HepG2 (cell line): Measurements from ENCODE around the gene TTPAL. TPM values are rescaled to one million over a fixed set of nuclear protein-coding genes. Genes with fewer than 3 reads are reported as not detected.

Experiments used
- BRF2 ChIP-seq: sonication (generic); formaldehyde crosslinking; IDR thresholded peaks from 2 replicates; pipeline ENCODE4 v1.8.1; 2022; ENCODE audit warnings: mild to moderate bottlenecking, missing genetic modification reagents
- CENPT ChIP-seq: sonication (generic); formaldehyde crosslinking; IDR thresholded peaks from 2 replicates; pipeline ENCODE4 v1.8.0; 2022; ENCODE audit warnings: low read depth, mild to moderate bottlenecking, moderate library complexity, missing genetic modification reagents
- HNF1A ChIP-seq, 2 experiments: sonication (generic) in 1 of 2; formaldehyde crosslinking in 1 of 2; IDR thresholded peaks; 2 replicates each; pipeline versions ENCODE4 v1.4.0 to v1.6.1; 2016 to 2020; ENCODE audit warnings: borderline replicate concordance in 1 of 2, low read depth in 1 of 2, mild to moderate bottlenecking in 1 of 2, missing genetic modification reagents in 1 of 2
- HOXA3 ChIP-seq: sonication (generic); formaldehyde crosslinking; IDR thresholded peaks from 2 replicates; pipeline ENCODE4 v1.5.0; 2020; ENCODE audit warnings: missing genetic modification reagents
- KDM2A ChIP-seq: sonication (generic); formaldehyde crosslinking; IDR thresholded peaks from 2 replicates; pipeline ENCODE4 v1.4.0; 2020; ENCODE audit warnings: low read depth, missing genetic modification reagents, borderline replicate concordance
- KMT2A ChIP-seq: sonication (generic); formaldehyde crosslinking; IDR thresholded peaks from 2 replicates; pipeline ENCODE4 v1.4.0; 2020; ENCODE audit warnings: missing genetic modification reagents
- KMT2B ChIP-seq: IDR thresholded peaks from 2 replicates; pipeline ENCODE4 v1.6.1; 2016; ENCODE audit warnings: missing genetic modification reagents, missing compliant biosample characterization
- SAFB2 ChIP-seq: sonication (generic); formaldehyde crosslinking; IDR thresholded peaks from 2 replicates; pipeline ENCODE4 v1.5.1; 2020; ENCODE audit warnings: missing genetic modification reagents, low read depth, mild to moderate bottlenecking, borderline replicate concordance
- SATB2 ChIP-seq: sonication (generic); formaldehyde crosslinking; IDR thresholded peaks from 2 replicates; pipeline ENCODE4 v1.5.0; 2020; ENCODE audit warnings: missing genetic modification reagents
- SRSF9 ChIP-seq: fragments of 200-400 bp; formaldehyde crosslinking; IDR thresholded peaks from 2 replicates; pipeline ENCODE4 v1.6.1; 2018; ENCODE audit warnings: borderline replicate concordance, mild to moderate bottlenecking, low read depth, low read length; ENCODE audit not compliant: insufficient read depth, poor library complexity, severe bottlenecking
- ZBTB7A ChIP-seq: sonication (generic); formaldehyde crosslinking; IDR thresholded peaks from 2 replicates; pipeline ENCODE4 v1.8.0; 2022; ENCODE audit warnings: mild to moderate bottlenecking, missing genetic modification reagents
- ZFAT ChIP-seq: sonication (generic); formaldehyde crosslinking; conservative IDR thresholded peaks from 2 replicates; pipeline ENCODE4 v1.8.1; 2023; ENCODE audit warnings: missing genetic modification reagents, inconsistent platforms
- ZNF280D ChIP-seq: sonication (generic); formaldehyde crosslinking; IDR thresholded peaks from 2 replicates; pipeline ENCODE4 v1.5.1; 2020; ENCODE audit warnings: mild to moderate bottlenecking, missing genetic modification reagents
- ZNF761 ChIP-seq: sonication (generic); formaldehyde crosslinking; conservative IDR thresholded peaks from 2 replicates; pipeline ENCODE4 v1.4.0; 2020; ENCODE audit warnings: mild to moderate bottlenecking, missing genetic modification reagents
- polyA plus RNA-seq, 8 experiments: library from polyadenylated mRNA; depleted of rRNA in 3 of 8; stranded (reverse) in 7 of 8; unstranded in 1 of 8; fragments of >200 nt; fragmentation: Illumina TruSeq in 4 of 8; extraction: Trizol in 4 of 8; gene quantifications; 2 replicates each; pipeline versions ENCODE4 v1.2.1 to v1.2.3, GENCODE V29; 2011 to 2016; ENCODE audit warnings: low read depth in 4 of 8, missing spikeins in 1 of 8, mixed read lengths in 1 of 8; ENCODE audit not compliant: insufficient read depth in 1 of 8
- total RNA-seq, 5 experiments: library from RNA; depleted of rRNA; stranded (reverse); fragments of >200 nt; fragmentation: Illumina TruSeq; extraction: Trizol; gene quantifications; 2 replicates each; pipeline ENCODE4 v1.2.3, GENCODE V29; 2016; ENCODE audit warnings: low read depth in 1 of 5
- TF ChIP-seq, protein P1 (sequence below): sonication (generic); formaldehyde crosslinking; IDR thresholded peaks from 2 replicates; pipeline ENCODE4 v1.9.0; 2022; ENCODE audit warnings: missing genetic modification reagents, mild to moderate bottlenecking, borderline replicate concordance

The TTPAL gene
- total and polyA plus RNA-seq, 2 of the 13 experiments (the other 11 are each of a cell fraction or from before 2014, with no cell fraction given): 4.3 to 18.8 TPM

DNA sequence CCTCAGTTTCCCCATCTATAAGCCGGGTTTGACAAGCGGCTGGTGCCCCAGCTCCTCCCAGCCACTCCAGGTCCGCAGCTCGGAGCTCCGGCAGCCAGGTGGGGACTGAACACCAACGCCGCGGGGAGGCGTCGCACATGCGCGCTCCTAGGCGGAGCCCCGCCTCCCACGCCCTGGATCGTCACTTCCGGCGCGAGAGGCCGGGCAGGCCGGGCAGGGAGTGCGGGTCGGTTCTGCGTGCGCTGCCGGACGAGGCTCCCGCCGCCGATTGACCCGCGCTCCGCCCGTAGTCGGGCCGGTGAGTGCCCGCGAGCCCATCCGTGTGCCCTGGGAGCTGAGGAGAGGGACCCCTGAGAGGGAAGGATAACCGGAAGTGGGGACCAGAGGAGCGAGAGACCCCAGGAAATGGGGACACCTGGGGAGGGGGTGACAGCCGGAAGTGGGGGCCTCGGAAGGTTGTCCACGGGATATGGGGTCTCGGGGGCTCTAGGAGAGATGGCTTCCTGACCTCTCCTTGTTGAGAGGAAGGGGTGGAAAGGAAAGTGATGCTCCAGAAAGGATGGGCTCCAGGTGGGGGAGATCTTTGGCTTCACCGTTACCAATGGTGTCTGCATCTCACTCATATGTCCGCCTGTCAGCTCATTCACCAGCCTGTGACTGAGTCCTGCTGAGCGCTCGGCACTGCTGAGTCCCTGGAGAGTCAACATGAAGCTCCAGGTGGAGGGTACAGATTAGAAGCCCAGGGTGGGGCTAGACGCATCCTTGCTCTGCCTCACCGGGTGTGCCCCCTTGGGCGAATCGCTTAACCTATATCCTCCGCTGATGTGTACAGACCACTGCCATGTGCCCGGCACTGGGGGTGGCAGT is at the start of gene TTPAL (continued):
- TF ChIP-seq HNF1A (IDR thresholded peaks at IDR 0.05; ENCODE audit: low read depth) (no peak), HNF1A (CRISPR knock-in tag; IDR thresholded peaks at IDR 0.05; ENCODE audit: borderline replicate concordance) (peak; percentile 85), KDM2A (CRISPR knock-in tag) (peak; percentile 99), ZNF280D (CRISPR knock-in tag) (no peak), KMT2A (CRISPR knock-in tag) (peak; percentile 94), BRF2 (peak; percentile 95; the same call in 1 of the 2 replicates), ZNF761 (CRISPR knock-in tag) (peak; percentile 96), KMT2B (CRISPR knock-in tag) (peak; percentile 90), SAFB2 (CRISPR knock-in tag) (peak; percentile 99), SATB2 (CRISPR knock-in tag) (no peak), ZBTB7A (CRISPR knock-in tag) (peak; percentile 99), HOXA3 (peak; percentile 97), SRSF9 (no peak), CENPT (peak; percentile 90; the same call in 1 of the 2 replicates), ZFAT (0 out of 2 replicates have a peak, but pooled peaks have one; percentile 34)
- TF ChIP-seq, protein P1, sequence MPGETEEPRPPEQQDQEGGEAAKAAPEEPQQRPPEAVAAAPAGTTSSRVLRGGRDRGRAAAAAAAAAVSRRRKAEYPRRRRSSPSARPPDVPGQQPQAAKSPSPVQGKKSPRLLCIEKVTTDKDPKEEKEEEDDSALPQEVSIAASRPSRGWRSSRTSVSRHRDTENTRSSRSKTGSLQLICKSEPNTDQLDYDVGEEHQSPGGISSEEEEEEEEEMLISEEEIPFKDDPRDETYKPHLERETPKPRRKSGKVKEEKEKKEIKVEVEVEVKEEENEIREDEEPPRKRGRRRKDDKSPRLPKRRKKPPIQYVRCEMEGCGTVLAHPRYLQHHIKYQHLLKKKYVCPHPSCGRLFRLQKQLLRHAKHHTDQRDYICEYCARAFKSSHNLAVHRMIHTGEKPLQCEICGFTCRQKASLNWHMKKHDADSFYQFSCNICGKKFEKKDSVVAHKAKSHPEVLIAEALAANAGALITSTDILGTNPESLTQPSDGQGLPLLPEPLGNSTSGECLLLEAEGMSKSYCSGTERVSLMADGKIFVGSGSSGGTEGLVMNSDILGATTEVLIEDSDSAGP (CRISPR knock-in tag): peak; percentile 97
